HepG2 (cell line): ENCODE results near the gene TMEM62. TPM values are rescaled to one million over a fixed set of nuclear protein-coding genes. Genes with fewer than 3 reads are reported as not detected.

Source experiments
- DR1 ChIP-seq: sonication (generic); formaldehyde crosslinking; IDR thresholded peaks from 2 replicates; pipeline ENCODE4 v1.8.0; 2021; ENCODE audit warnings: mild to moderate bottlenecking, missing genetic modification reagents, inconsistent platforms
- ELF1 ChIP-seq: sonication (generic); formaldehyde crosslinking; IDR thresholded peaks from 2 replicates; pipeline ENCODE4 v1.4.0; 2020; ENCODE audit warnings: missing genetic modification reagents
- FOSL2 ChIP-seq: sonication (generic); formaldehyde crosslinking; IDR thresholded peaks from 2 replicates; pipeline ENCODE4 v1.4.0; 2020; ENCODE audit warnings: missing genetic modification reagents
- HOXA5 ChIP-seq: sonication (generic); formaldehyde crosslinking; IDR thresholded peaks from 2 replicates; pipeline ENCODE4 v1.4.0; 2020; ENCODE audit warnings: missing genetic modification reagents
- MXD4 ChIP-seq: IDR thresholded peaks from 2 replicates; pipeline ENCODE4 v1.6.1; 2016; ENCODE audit warnings: mild to moderate bottlenecking, missing biosample characterization, missing genetic modification reagents
- NCOA1 ChIP-seq: sonication (generic); formaldehyde crosslinking; IDR thresholded peaks from 2 replicates; pipeline ENCODE4 v1.9.0; 2021; ENCODE audit warnings: missing genetic modification reagents
- NCOR1 ChIP-seq: fragments of 200-600 bp; sonication (generic); IDR thresholded peaks from 2 replicates; pipeline ENCODE4 v1.7.0; 2017; ENCODE audit warnings: antibody characterized with exemption, low read length, borderline replicate concordance
- NFKB2 ChIP-seq: sonication (generic); formaldehyde crosslinking; IDR thresholded peaks from 2 replicates; pipeline ENCODE4 v1.4.0; 2020; ENCODE audit warnings: missing genetic modification reagents, borderline replicate concordance
- SPEN ChIP-seq: sonication (generic); formaldehyde crosslinking; IDR thresholded peaks from 2 replicates; pipeline ENCODE4 v1.5.1; 2020; ENCODE audit warnings: low read depth, mild to moderate bottlenecking, missing genetic modification reagents
- SUZ12 ChIP-seq: fragments of 150-350 bp; IDR thresholded peaks from 2 replicates; pipeline ENCODE4 v1.6.1; 2014; ENCODE audit warnings: low read depth, low read length
- TBL1XR1 ChIP-seq: fragments of 150-350 bp; IDR thresholded peaks from 2 replicates; pipeline ENCODE4 v1.6.1; 2014; ENCODE audit warnings: borderline replicate concordance, low read length; ENCODE audit not compliant: partially characterized antibody
- U2AF1 ChIP-seq: fragments of 200-400 bp; formaldehyde crosslinking; optimal IDR thresholded peaks from 2 replicates; pipeline ENCODE3; 2017; ENCODE audit warnings: mild to moderate bottlenecking, low read depth, low read length
- ZNF317 ChIP-seq: sonication (generic); formaldehyde crosslinking; IDR thresholded peaks from 2 replicates; pipeline ENCODE4 v1.5.0; 2020; ENCODE audit warnings: mild to moderate bottlenecking, missing genetic modification reagents
- ZNF383 ChIP-seq: sonication (generic); formaldehyde crosslinking; IDR thresholded peaks from 2 replicates; pipeline ENCODE4 v1.4.0; 2020; ENCODE audit warnings: missing genetic modification reagents, mild to moderate bottlenecking, borderline replicate concordance
- ZNF772 ChIP-seq: sonication (generic); formaldehyde crosslinking; IDR thresholded peaks from 2 replicates; pipeline ENCODE4 v1.5.0; 2020; ENCODE audit warnings: mild to moderate bottlenecking, missing genetic modification reagents
- ZNF773 ChIP-seq: sonication (generic); formaldehyde crosslinking; IDR thresholded peaks from 2 replicates; pipeline ENCODE4 v1.4.0; 2020; ENCODE audit warnings: missing genetic modification reagents, borderline replicate concordance
- ZNF883 ChIP-seq: sonication (generic); formaldehyde crosslinking; IDR thresholded peaks from 2 replicates; pipeline ENCODE4 v1.5.1; 2020; ENCODE audit warnings: mild to moderate bottlenecking, missing genetic modification reagents; ENCODE audit errors: not compliant biosample characterization
- polyA plus RNA-seq, 8 experiments: library from polyadenylated mRNA; depleted of rRNA in 3 of 8; stranded (reverse) in 7 of 8; unstranded in 1 of 8; fragments of >200 nt; fragmentation: Illumina TruSeq in 4 of 8; extraction: Trizol in 4 of 8; gene quantifications; 2 replicates each; pipeline versions ENCODE4 v1.2.1 to v1.2.3, GENCODE V29; 2011 to 2016; ENCODE audit warnings: low read depth in 4 of 8, missing spikeins in 1 of 8, mixed read lengths in 1 of 8; ENCODE audit not compliant: insufficient read depth in 1 of 8
- total RNA-seq, 5 experiments: library from RNA; depleted of rRNA; stranded (reverse); fragments of >200 nt; fragmentation: Illumina TruSeq; extraction: Trizol; gene quantifications; 2 replicates each; pipeline ENCODE4 v1.2.3, GENCODE V29; 2016; ENCODE audit warnings: low read depth in 1 of 5
- TF ChIP-seq, protein P1 (sequence below): sonication (generic); formaldehyde crosslinking; IDR thresholded peaks from 2 replicates; pipeline ENCODE4 v1.5.0; 2020; ENCODE audit warnings: missing genetic modification reagents
- TF ChIP-seq, protein P2 (sequence below): sonication (generic); formaldehyde crosslinking; IDR thresholded peaks from 2 replicates; pipeline ENCODE4 v1.5.1; 2020; ENCODE audit warnings: missing genetic modification reagents, mild to moderate bottlenecking, borderline replicate concordance
- TF ChIP-seq, protein P3 (sequence below): sonication (generic); formaldehyde crosslinking; IDR thresholded peaks from 2 replicates; pipeline ENCODE4 v1.5.0; 2020; ENCODE audit warnings: missing genetic modification reagents
- TF ChIP-seq, protein P4 (sequence below): sonication (generic); formaldehyde crosslinking; IDR thresholded peaks from 2 replicates; pipeline ENCODE4 v1.5.0; 2020; ENCODE audit warnings: missing genetic modification reagents
- TF ChIP-seq, protein P5 (sequence below): sonication (generic); formaldehyde crosslinking; IDR thresholded peaks from 2 replicates; pipeline ENCODE4 v1.4.0; 2020; ENCODE audit warnings: missing genetic modification reagents, borderline replicate concordance

TMEM62 gene
- total and polyA plus RNA-seq, 2 of the 13 experiments (the other 11 are each of a cell fraction or from before 2014, with no cell fraction given) = 14.2 to 20.9 TPM

DNA sequence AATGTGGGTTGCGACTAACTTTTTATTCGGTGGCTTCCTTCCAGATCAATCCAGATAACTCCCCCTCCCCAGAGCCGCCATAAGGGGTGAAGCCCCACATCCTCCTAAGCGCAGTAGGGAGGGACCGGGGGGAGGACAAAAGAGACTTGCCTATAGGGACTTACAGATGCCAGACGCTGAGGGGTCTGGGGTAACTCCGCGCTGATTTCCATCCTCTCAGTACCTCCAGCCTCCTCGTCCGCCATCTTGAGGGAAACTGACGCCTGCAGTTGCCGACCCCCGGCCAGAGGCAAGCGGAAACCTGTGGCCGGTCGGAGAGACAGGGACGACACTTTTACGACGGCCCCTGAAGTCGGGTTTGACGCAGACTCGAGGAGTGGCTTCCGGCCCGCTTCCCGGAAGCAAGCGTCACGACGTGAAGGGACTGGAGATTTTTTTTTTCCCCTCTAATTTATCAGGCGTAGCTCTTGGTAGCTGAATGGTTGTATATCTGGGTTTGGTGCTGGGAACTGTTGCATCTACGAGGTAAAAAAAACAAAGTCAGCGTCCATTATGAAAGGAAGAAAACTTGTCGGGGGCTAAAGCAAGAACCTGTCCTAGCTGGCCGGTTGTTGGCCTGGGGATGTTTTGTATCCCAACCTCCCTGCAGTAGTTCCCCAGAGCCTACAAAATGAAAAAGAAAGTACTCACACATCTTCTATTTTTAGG is 27.5 kb upstream of the TMEM62 start, which contains the start of gene UBR1 (continued):
- TF ChIP-seq NCOR1 (no peak), MXD4 (CRISPR knock-in tag) (no peak), TBL1XR1 (no peak), FOSL2 (CRISPR knock-in tag) (peak; percentile 18; the same call in 1 of the 2 replicates), ZNF383 (no peak), HOXA5 (CRISPR knock-in tag) (peak; percentile 72; the same call in 1 of the 2 replicates), SUZ12 (no peak), SPEN (CRISPR knock-in tag) (peak; percentile 55; the same call in 1 of the 2 replicates), ZNF772 (CRISPR knock-in tag) (0 out of 2 replicates have a peak, but pooled peaks have one; percentile 38), DR1 (CRISPR knock-in tag) (no peak), ZNF773 (no peak), U2AF1 (peak; percentile 59), ZNF883 (no peak), NFKB2 (CRISPR knock-in tag) (peak; percentile 68; the same call in 1 of the 2 replicates), ELF1 (peak; percentile 94), NCOA1 (CRISPR knock-in tag) (0 out of 2 replicates have a peak, but pooled peaks have one; percentile 23), ZNF317 (peak; percentile 64; the same call in 1 of the 2 replicates)
- TF ChIP-seq, protein P1, sequence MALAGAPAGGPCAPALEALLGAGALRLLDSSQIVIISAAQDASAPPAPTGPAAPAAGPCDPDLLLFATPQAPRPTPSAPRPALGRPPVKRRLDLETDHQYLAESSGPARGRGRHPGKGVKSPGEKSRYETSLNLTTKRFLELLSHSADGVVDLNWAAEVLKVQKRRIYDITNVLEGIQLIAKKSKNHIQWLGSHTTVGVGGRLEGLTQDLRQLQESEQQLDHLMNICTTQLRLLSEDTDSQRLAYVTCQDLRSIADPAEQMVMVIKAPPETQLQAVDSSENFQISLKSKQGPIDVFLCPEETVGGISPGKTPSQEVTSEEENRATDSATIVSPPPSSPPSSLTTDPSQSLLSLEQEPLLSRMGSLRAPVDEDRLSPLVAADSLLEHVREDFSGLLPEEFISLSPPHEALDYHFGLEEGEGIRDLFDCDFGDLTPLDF (CRISPR knock-in tag) = no peak
- TF ChIP-seq, protein P2, sequence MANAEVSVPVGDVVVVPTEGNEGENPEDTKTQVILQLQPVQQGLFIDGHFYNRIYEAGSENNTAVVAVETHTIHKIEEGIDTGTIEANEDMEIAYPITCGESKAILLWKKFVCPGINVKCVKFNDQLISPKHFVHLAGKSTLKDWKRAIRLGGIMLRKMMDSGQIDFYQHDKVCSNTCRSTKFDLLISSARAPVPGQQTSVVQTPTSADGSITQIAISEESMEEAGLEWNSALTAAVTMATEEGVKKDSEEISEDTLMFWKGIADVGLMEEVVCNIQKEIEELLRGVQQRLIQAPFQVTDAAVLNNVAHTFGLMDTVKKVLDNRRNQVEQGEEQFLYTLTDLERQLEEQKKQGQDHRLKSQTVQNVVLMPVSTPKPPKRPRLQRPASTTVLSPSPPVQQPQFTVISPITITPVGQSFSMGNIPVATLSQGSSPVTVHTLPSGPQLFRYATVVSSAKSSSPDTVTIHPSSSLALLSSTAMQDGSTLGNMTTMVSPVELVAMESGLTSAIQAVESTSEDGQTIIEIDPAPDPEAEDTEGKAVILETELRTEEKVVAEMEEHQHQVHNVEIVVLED (CRISPR knock-in tag) = peak; percentile 91
- TF ChIP-seq, protein P3, sequence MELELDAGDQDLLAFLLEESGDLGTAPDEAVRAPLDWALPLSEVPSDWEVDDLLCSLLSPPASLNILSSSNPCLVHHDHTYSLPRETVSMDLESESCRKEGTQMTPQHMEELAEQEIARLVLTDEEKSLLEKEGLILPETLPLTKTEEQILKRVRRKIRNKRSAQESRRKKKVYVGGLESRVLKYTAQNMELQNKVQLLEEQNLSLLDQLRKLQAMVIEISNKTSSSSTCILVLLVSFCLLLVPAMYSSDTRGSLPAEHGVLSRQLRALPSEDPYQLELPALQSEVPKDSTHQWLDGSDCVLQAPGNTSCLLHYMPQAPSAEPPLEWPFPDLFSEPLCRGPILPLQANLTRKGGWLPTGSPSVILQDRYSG (CRISPR knock-in tag) = no peak
- TF ChIP-seq, protein P4, sequence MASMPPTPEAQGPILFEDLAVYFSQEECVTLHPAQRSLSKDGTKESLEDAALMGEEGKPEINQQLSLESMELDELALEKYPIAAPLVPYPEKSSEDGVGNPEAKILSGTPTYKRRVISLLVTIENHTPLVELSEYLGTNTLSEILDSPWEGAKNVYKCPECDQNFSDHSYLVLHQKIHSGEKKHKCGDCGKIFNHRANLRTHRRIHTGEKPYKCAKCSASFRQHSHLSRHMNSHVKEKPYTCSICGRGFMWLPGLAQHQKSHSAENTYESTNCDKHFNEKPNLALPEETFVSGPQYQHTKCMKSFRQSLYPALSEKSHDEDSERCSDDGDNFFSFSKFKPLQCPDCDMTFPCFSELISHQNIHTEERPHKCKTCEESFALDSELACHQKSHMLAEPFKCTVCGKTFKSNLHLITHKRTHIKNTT = no peak
- TF ChIP-seq, protein P5, sequence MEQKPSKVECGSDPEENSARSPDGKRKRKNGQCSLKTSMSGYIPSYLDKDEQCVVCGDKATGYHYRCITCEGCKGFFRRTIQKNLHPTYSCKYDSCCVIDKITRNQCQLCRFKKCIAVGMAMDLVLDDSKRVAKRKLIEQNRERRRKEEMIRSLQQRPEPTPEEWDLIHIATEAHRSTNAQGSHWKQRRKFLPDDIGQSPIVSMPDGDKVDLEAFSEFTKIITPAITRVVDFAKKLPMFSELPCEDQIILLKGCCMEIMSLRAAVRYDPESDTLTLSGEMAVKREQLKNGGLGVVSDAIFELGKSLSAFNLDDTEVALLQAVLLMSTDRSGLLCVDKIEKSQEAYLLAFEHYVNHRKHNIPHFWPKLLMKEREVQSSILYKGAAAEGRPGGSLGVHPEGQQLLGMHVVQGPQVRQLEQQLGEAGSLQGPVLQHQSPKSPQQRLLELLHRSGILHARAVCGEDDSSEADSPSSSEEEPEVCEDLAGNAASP (CRISPR knock-in tag) = no peak
